ENCODE results near the gene GASK1A. TPM values are rescaled to one million over a fixed set of nuclear protein-coding genes. Genes with fewer than 3 reads are reported as not detected.

The GASK1A gene
- total and polyA plus RNA-seq, 2 donors (not counting 3 experiments of a cell fraction or from before 2014, with no cell fraction given): 0.04 TPM; not detected in 1

DNA sequence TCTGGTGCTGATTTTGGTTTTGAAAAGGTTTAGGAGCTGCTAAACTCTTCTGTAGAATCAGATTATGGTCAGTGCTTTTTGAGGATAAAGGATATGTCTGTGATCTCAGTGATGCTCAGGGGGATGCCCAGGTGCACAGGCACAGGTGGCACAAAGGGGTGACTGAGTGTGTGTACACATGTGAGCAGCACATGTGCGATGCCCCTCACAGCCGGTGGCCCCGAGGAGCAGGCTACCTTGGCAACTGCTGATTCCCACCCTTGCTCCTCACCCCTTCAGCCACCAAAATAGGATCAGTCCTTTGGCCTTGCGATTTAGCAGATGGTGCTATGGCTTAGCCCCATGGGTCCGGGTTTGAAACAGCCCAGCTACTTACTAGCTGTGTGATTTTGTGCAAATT lies 75.6 kb downstream of the GASK1A start:
- no peaks in the 10 kb centered on the region for H3K36me3 ChIP-seq (ENCODE audit: control insufficient read depth in 2 of 2, extremely low read depth in 1 of 2, insufficient read depth in 2 of 2, low read length in 2 of 2)
- ChIA-PET POLR2A (no interaction called here), CTCF (no interaction called here)
- BruUV-seq (replicated peaks): no TSS peak
- no peaks in the 10 kb centered on the region for H3K9me3 ChIP-seq (replicated peaks; ENCODE audit: control insufficient read depth, insufficient read depth, low read length)
- H3K9ac ChIP-seq (replicated peaks; ENCODE audit: extremely low read depth, insufficient read depth, low read length): no peak overlapping the region
- dilution Hi-C loops (cut with MboI; ENCODE audit: extremely low pct_ligation_motif_present, low sequenced_read_pairs) (no loop called here), intact Hi-C loops (cut with micrococcal nuclease) (no loop called here)
- DNase-seq (ENCODE audit: low read depth, low spot score): no peak
- no peak overlapping the region for H3K4me2 ChIP-seq (ENCODE audit: insufficient read depth, low read length)
- FAIRE-seq: no peak
- H3K4me1 ChIP-seq (ENCODE audit: control insufficient read depth, extremely low read depth, insufficient read depth, low read length): no peaks in the 10 kb centered on the region
- no peaks in the 10 kb centered on the region for H3K9me1 ChIP-seq (replicated peaks; ENCODE audit: control insufficient read depth, extremely low read depth, insufficient read depth, low read length)
- H3K79me2 ChIP-seq (ENCODE audit: control insufficient read depth, insufficient read depth, low read length): no peaks in the 10 kb centered on the region
- no peak overlapping the region for H3K4me3 ChIP-seq (replicated peaks in 1 of 3; ENCODE audit: insufficient read depth in 1 of 3, low read depth in 1 of 3, low read length in 3 of 3)
- no peak overlapping the region for H2AFZ ChIP-seq (ENCODE audit: low read depth, low read length)
- peaks cover 4 to 8% of the 10 kb centered on the region in 2 experiments for H3K27me3 ChIP-seq (ENCODE audit: control insufficient read depth in 2 of 2, insufficient read depth in 2 of 2, low read length in 2 of 2)
- TF ChIP-seq POLR2AphosphoS5 (IDR thresholded peaks at IDR 0.05; ENCODE audit: insufficient read depth, low read depth, low read length) (no peak), JUN (IDR thresholded peaks at IDR 0.05; ENCODE audit: borderline replicate concordance, insufficient read depth, insufficient read length, low read depth) (no peak), EZH2 (IDR thresholded peaks at IDR 0.05; ENCODE audit: borderline replicate concordance, low read depth, low read length, severe bottlenecking) (no peak), GATA2 (IDR thresholded peaks at IDR 0.05; ENCODE audit: insufficient read depth, insufficient read length, low read depth, low read length) (no peak), POLR2A (IDR thresholded peaks at IDR 0.05; ENCODE audit: low read depth, low read length) (no peak), FOS (IDR thresholded peaks at IDR 0.05; ENCODE audit: borderline replicate concordance, insufficient read depth, low read length) (no peak), MYC (IDR thresholded peaks at IDR 0.05; ENCODE audit: low read depth, low read length) (no peak)
- TF ChIP-seq, protein P1, sequence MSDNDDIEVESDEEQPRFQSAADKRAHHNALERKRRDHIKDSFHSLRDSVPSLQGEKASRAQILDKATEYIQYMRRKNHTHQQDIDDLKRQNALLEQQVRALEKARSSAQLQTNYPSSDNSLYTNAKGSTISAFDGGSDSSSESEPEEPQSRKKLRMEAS (IDR thresholded peaks at IDR 0.05; ENCODE audit: insufficient read depth, insufficient read length): no peak
- TF ChIP-seq, protein P2, sequence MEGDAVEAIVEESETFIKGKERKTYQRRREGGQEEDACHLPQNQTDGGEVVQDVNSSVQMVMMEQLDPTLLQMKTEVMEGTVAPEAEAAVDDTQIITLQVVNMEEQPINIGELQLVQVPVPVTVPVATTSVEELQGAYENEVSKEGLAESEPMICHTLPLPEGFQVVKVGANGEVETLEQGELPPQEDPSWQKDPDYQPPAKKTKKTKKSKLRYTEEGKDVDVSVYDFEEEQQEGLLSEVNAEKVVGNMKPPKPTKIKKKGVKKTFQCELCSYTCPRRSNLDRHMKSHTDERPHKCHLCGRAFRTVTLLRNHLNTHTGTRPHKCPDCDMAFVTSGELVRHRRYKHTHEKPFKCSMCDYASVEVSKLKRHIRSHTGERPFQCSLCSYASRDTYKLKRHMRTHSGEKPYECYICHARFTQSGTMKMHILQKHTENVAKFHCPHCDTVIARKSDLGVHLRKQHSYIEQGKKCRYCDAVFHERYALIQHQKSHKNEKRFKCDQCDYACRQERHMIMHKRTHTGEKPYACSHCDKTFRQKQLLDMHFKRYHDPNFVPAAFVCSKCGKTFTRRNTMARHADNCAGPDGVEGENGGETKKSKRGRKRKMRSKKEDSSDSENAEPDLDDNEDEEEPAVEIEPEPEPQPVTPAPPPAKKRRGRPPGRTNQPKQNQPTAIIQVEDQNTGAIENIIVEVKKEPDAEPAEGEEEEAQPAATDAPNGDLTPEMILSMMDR (IDR thresholded peaks at IDR 0.05; ENCODE audit: extremely low read depth in 1 of 2, insufficient read depth in 1 of 2, low read depth in 1 of 2, low read length in 2 of 2): no peak
- H4K20me1 ChIP-seq (replicated peaks; ENCODE audit: control insufficient read depth, extremely low read depth, insufficient read depth, low read length): no peaks in the 10 kb centered on the region
- H3K27ac ChIP-seq (ENCODE audit: insufficient read depth, low read depth, low read length): no peak overlapping the region

Data from endothelial cell of umbilical vein (primary cell).